Breast epithelium (tissue), 3 donors: ENCODE results near the gene SNAPC3.

Experiments
- POLR2A ChIP-seq: fragments of 450-650 bp; IDR thresholded peaks from one replicate; pipeline ENCODE4 v1.6.1; 2016; ENCODE audit warnings: antibody characterized with exemption, mild to moderate bottlenecking, moderate library complexity
- POLR2AphosphoS5 ChIP-seq, 3 donors: sonication (generic); formaldehyde crosslinking; IDR thresholded peaks; one replicate each; pipeline ENCODE4 v1.6.1; 2017; ENCODE audit warnings: antibody characterized with exemption in 3 of 3

GRCh38 chr9:15461601-15462000, 38.9 kb downstream of the SNAPC3 start:
- no peak for TF ChIP-seq POLR2AphosphoS5 (IDR thresholded peaks at IDR 0.05)
- no peak for TF ChIP-seq POLR2A
